Suppressor macrophage treated with lipopolysaccharide for 1 hour (primary cell): Measurements from ENCODE around the gene SENP7.
A peak's percentile ranks its signal among the peaks of the same experiment; 100 is the strongest.
"Not testable (repeated sequence)": the region's sequence is repeated elsewhere in the genome, so short reads cannot be mapped to it uniquely, and the experiment has no call there.

Source experiments
- DNase-seq, 3 donors: peaks; one replicate each; pipeline ENCODE4 v3.0.0-alpha.2; 2020 to 2022

SENP7 gene, protein sequence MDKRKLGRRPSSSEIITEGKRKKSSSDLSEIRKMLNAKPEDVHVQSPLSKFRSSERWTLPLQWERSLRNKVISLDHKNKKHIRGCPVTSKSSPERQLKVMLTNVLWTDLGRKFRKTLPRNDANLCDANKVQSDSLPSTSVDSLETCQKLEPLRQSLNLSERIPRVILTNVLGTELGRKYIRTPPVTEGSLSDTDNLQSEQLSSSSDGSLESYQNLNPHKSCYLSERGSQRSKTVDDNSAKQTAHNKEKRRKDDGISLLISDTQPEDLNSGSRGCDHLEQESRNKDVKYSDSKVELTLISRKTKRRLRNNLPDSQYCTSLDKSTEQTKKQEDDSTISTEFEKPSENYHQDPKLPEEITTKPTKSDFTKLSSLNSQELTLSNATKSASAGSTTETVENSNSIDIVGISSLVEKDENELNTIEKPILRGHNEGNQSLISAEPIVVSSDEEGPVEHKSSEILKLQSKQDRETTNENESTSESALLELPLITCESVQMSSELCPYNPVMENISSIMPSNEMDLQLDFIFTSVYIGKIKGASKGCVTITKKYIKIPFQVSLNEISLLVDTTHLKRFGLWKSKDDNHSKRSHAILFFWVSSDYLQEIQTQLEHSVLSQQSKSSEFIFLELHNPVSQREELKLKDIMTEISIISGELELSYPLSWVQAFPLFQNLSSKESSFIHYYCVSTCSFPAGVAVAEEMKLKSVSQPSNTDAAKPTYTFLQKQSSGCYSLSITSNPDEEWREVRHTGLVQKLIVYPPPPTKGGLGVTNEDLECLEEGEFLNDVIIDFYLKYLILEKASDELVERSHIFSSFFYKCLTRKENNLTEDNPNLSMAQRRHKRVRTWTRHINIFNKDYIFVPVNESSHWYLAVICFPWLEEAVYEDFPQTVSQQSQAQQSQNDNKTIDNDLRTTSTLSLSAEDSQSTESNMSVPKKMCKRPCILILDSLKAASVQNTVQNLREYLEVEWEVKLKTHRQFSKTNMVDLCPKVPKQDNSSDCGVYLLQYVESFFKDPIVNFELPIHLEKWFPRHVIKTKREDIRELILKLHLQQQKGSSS

DNA sequence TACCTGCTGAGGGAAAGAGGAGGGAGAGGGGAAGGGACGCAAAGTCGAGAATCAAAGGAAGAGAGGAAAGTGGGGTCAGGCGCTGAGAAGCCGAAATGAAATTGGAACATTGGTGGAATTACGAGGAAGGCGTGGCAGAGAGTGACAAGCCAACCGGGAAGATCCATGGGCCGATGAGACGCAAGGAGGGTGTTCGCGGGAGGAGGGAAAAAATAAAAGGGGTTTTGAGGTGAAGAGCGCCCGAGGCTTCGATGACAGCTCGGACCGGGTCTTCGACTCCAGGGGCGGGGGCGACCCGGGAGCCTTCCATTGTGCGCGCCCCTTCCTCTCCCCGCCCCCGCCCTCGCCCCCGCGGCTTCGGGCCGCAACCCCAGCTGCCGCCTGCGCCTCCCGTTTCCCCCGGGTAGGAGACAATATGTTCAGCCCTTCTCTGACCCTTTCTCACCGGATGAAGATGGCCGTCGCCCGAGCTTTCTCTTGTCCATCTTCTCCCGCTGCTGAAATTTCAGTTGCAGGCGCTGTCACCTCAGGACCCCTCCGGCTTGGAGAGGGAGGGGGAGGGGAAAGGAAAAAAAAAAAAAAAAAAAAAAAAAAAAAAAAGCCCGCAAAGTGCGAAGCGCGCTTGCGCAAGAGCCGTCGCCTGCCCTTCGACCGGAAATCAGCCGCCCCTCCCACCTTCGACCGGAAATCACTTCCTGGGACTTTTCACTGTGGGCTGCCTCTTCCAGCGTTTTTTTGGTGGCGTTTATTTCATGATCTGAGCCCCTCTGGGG is at the start of gene SENP7:
Gene SENP7 (minus strand): TSS at position 567 of the 773 bp plus-strand sequence. CDS start 82 bp downstream, at position 485.
- DNase-seq: peak; percentile 84 to 91 (median 87)

GRCh38 chr3:101561630-101562328 is 48.8 kb upstream of the SENP7 start, which contains the start of gene TRMT10C:
TRMT10C (plus strand) TSS chr3:101561868; CDS start chr3:101564782, 2,914 bp downstream.
- DNase-seq: peak; percentile 95 to 97 (median 96)

- DNase-seq: no peak
Observed at GRCh38 chr3:101556064-101556463, 43.1 kb upstream of the SENP7 start.

DNA sequence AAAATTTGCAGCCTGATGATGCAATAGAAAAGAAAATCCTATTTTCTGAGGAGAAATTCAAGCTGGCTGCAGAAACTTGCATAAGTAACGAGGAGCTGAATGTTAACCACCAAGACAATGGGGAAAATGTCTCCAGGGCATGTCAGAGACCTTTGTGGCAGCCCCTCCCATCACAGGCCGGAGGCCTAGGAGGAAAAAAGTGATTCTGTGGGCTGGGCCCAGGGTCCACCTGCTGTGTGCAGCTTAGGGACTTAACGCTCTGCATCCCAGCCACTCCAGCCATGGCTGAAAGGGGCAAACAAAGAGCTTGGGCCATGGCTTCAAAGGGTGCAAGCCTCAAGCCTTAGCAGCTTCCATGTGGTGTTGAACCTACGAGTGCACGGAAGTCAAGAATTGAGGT is 40.4 kb upstream of the SENP7 start:
- not testable (repeated sequence) for DNase-seq

DNA sequence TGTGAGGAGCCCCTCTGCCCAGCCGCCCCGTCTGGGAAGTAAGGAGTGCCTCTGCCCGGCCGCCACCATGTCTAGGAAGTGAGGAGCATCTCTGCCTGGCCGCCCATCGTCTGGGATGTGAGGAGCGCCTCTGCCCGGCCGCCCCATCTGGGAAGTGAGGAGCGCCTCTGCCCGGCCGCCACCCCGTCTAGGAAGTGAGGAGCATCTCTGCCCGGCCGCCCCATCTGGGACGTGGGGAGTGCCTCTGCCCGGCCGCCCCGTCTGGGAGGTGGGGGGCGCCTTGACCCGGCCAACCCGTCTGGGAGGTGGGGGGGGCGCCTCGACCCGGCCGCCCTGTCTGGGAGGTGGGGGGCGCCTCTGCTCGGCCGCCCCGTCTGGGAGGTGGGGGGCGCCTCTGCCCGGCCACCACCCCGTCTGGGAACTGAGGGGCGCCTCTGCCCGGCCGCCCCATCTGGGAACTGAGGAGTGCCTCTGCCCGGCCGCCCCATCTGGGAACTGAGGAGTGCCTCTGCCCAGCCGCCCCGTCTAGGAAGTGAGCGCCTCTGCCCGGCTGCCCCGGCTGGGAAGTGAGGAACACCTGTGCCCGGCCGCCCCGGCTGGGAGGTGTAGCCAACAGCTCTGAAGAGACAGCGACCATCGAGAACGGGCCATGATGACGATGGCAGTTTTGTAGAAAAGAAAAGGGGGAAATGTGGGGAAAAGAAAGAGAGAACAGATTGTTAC is 38.5 kb upstream of the SENP7 start:
- DNase-seq: not testable (repeated sequence)

DNA sequence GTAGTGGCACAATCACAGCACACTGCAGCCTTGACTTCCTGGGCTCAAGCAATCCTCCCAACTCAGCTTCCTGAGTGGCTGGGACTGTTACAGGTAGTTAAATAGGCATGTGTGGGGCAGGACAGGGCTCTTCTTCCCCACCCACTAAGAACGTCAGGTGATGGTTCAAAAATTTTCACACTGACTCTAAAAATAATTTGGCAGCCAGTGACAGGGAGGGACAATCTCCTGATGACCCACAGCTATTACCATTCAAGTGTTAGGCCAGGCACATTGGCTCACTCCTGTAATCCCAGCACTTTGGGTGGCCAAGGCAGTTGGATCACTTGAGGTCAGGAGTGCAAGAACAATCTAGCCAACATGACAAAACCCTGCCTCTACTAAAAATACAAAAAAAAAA is 36.5 kb upstream of the SENP7 start:
- DNase-seq: no peak

DNA sequence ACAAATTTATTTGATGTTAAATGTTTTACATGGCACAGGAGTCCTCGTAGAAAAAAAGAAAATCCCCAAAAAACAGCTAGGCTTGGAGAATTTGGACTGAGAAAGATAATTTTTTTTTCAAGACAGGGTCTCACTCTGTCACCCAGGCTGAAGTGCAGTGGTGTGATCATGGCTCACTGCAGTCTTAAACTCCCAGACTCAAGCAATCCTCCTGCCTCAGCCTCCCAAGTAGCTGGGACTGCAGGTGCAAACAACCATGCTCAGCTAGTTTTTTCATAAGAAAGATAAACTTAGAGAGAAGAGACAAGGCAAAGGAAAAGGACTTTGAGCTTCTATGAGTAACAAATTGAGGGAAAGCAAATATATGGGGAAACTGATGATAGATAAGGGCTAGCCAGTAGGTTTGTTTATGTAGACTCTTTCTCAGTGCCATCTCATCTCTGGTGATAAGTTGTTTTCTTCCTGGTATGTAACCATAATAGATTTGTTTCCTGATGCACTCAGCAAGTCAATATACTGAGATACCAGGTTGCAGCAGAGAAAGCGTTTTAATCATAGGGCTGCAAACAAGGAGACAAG is 35.6 kb upstream of the SENP7 start:
- no peak for DNase-seq

DNA sequence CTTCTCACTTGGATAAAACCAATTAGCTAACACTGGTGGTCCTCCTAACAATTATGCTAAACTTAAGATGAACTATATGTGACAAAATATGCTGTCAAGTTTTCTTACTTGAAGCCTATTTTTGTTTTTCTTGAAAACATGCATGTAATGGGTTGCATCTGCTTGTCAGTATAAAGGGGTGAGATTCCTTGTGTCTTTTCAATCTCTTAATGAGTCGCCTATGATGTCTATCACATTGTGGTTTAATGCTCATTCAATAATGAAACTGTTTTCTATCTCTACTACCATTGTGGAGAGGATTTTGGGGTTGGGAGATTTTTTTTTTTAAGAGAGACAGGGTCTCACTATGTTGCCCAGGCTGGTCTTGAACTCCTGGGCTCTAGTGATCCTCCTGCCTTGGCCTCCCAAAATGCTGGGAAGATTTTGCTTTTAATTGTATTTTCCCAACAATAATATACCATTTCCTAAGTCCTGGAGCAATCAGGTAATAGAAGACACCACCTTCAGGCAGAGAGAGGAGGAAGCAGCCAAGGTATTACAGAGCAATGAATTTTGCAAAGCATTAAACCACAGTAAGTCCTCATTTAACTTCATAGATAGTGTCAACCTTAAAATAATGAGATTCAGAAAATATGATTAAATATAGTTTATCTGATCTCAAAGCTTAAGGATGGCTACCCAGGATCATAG is 31.3 kb upstream of the SENP7 start:
- no peak for DNase-seq

DNA sequence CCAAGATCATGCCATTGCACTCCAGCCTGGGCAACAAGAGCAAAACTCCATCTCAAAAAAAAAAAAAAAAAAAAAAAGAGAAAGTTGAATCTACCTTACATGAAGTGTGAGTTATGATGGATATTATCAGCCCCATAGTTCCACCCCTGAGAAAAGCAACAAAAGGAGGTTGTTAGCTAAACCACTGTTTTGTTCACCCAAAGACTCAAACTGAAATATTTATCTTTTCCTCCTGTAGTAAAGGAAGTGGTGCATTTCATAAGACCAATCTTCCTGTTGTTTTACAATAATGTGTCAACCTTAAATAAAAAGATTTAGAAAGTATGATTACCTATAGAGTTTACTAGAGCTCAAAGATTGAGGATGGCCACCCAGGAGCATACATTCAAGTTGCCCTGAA is 29.9 kb upstream of the SENP7 start:
- DNase-seq: no peak

DNA sequence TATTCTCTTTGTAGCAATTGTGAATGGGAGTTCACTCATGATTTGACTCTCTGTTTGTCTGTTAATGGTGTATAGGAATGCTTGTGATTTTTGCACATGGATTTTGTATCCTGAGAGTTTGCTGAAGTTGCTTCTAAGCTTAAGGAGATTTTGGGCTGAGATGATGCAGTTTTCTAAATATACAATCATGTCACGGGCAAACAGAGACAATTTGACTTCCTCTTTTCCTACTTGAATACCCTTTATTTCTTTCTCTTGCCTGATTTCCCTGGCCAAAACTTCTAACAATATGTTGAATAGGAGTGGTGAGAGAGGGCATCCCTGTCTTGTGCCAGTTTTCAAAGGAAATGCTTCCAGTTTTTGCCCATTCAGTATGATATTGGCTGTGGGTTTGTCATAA is 23.9 kb upstream of the SENP7 start:
- peak in 2 of 3 donors; percentile 1 to 8 for DNase-seq

DNA sequence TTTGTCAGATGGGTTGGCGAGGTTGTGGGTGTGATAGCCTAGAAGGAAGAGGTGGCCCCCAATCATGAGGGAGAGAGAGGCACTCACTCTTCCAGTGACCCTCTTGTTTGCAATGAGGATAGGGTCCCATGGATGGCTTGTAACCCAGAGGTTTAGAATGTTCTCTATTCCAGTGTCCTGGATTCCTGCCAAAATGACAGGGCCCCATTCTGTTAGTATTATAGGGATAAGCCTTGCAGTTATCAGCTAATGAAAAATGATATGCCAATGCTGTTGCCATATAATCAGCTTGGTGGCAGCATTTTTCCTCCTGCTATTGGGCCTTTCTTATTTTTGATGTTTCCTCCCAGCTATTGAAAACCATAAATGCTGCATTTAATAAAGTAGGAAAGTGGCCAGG is 23.3 kb upstream of the SENP7 start:
- no peak for DNase-seq

- DNase-seq: no peak
Observed at GRCh38 chr3:101535221-101535620, 22.2 kb upstream of the SENP7 start.

GRCh38 chr3:101533603-101533968 is 20.6 kb upstream of the SENP7 start:
- no peak for DNase-seq

GRCh38 chr3:101532783-101533602 is 20.0 kb upstream of the SENP7 start:
- no peak for DNase-seq

DNA sequence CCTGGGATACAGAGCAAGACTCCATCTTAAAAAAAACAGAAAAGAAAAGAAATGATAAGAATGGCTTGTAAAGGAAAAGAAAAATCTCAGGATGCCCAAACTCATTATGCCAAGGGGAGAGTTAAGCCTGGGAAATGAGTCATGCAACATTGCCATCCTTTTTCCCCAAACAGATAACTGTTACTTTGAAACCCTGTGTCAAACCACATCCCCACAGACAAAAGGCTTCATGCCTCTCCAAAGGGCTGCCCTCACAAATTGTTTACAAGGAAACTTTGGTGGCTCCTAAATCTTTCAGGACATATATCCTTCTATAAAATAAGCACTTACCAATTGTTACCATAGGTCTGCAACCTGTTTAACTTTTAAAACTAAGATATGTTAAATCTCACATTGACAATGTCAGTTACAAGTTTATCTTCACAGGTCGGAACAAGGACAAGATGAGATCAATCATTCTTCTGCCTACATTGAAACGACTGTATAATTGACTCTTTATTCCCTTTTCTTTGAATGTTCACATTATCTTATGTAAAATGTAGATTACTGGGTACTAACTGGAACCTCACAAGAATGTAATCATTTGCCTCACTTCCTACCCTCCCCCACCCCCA is 18.6 kb upstream of the SENP7 start:
- DNase-seq: no peak

- DNase-seq: no peak
Observed at GRCh38 chr3:101530686-101531047, 17.7 kb upstream of the SENP7 start.

DNA sequence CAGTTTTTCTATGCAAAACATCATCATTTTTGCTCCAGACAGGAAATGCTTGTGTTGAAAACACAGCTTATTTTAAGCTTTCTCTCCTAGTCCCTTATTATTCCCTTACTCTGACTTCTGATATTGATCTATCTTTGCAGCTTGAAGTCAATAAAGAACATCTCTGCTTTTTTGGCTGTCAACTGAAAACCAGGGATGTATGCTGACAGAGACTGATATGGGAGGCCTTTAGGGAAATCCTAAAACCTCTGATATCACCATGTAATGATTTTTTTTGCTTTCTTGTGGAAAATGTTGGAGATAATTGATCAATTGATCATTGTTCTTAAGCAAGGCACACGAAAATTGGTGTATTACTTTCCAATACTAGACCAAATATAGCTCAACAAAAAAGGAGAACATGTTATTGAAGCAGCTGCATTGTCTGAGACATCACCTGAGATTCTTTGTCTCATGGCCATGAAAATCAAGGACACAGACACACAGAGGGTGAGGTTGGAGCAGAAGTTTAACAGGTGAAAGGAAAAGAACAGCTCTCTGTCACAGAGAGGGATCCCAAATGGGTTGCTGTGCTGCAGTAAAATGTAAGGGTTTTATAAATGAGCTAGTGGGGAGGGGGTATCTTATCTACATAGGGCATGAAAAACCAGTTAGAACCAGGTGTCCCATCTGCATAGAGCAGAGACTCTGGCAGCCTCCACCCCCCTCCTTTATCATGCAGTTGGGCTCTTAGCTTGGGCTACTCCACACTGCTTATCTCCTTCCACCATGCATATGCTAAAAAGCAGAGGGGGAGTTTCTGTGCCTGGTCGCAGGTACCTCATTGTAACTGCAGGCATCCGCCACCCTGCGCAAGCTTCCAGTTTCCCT is 17.0 kb upstream of the SENP7 start:
- DNase-seq: no peak

- DNase-seq: no peak
Observed at GRCh38 chr3:101527906-101528305, 14.9 kb upstream of the SENP7 start.
